ENCODE results near the gene VPREB1. TPM values are rescaled to one million over a fixed set of nuclear protein-coding genes. Genes with fewer than 3 reads are reported as not detected.

The VPREB1 gene
- total and polyA plus RNA-seq, 2 of the 4 experiments (the other 2 are of a cell fraction): not detected

DNA sequence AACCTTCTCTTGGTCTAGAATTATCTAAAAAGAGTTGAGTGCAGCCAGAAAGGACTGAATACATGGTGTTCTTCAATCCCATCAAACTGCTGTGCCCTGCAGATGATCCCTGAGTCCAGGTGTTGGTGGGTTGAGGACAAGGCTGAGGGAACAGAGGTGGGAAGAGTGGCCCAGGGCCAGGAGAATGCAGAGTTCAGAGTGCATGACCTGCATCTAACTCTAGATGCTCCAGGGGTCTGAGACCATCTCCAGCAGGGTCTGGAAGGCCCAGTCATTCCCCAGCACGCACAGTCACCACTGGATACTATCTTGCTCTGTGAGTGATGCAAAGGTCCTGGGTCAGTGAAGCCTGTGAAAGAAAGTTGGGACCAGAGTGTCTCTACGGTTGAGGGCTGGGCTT is 2.1 kb upstream of the VPREB1 start:
- ATAC-seq (ENCODE audit: low read depth) (no peak), DNase-seq (no peak)
- Histone ChIP-seq H2BK120ac (ENCODE audit: low read depth, low read length) (no peak overlapping the region), H2AK9ac (replicated peaks; ENCODE audit: low read depth, low read length, poor library complexity) (no peak overlapping the region), H4K91ac (ENCODE audit: insufficient read depth, low read depth, low read length) (no peak overlapping the region), H2AFZ (replicated peaks; ENCODE audit: low read length, poor library complexity) (no peak overlapping the region), H3K18ac (ENCODE audit: low read depth, low read length) (no peak overlapping the region), H3K9ac (ENCODE audit: low read depth, low read length) (no peak overlapping the region), H2BK5ac (ENCODE audit: low read depth, low read length, poor library complexity, severe bottlenecking) (no peak overlapping the region), H3K4me2 (ENCODE audit: low read depth, low read length) (no peak overlapping the region), H4K8ac (ENCODE audit: low read depth in 2 of 2, low read length in 2 of 2) (no peak overlapping the region), H3K4me3 (ENCODE audit: insufficient read depth, low read depth, low read length) (no peak overlapping the region), H3K56ac (ENCODE audit: extremely low read depth, insufficient read depth, low read length) (no peak overlapping the region), H3K36me3 (ENCODE audit: control insufficient read depth, insufficient read depth, low read length) (no peaks in the 10 kb centered on the region), H3K27me3 (ENCODE audit: control insufficient read depth, insufficient read depth, low read length) (peaks cover 45% of the 10 kb centered on the region), H3K9me1 (ENCODE audit: insufficient read depth, low read length) (no peaks in the 10 kb centered on the region), H3K23ac (ENCODE audit: low read depth, low read length) (no peak overlapping the region), H3K14ac (replicated peaks; ENCODE audit: low read depth, low read length) (no peak overlapping the region), H3K9me3 (ENCODE audit: control insufficient read depth, insufficient read depth, low read length) (no peaks in the 10 kb centered on the region), H4K5ac (ENCODE audit: low read depth, low read length) (no peak overlapping the region), H2BK15ac (ENCODE audit: low read depth, low read length) (no peak overlapping the region), H3K27ac (ENCODE audit: insufficient read depth, low read length) (no peak overlapping the region), H2BK20ac (ENCODE audit: low read depth, low read length) (no peak overlapping the region), H3K4me1 (ENCODE audit: control insufficient read depth, insufficient read depth, low read length) (no peaks in the 10 kb centered on the region), H2AK5ac (ENCODE audit: low read depth, low read length) (no peak overlapping the region), H3K4ac (ENCODE audit: low read depth, low read length) (no peak overlapping the region), H3K79me1 (ENCODE audit: low read depth in 1 of 2, low read length in 2 of 2) (no peaks in the 10 kb centered on the region), H4K20me1 (ENCODE audit: insufficient read depth, low read length) (no peaks in the 10 kb centered on the region)
- dilution Hi-C loops (cut with HindIII; ENCODE audit: low sequenced_read_pairs, unreplicated experiment) (no loop called here), intact Hi-C loops (cut with micrococcal nuclease) (no loop called here), in situ Hi-C loops (cut with MboI; ENCODE audit: low sequenced_read_pairs) (no loop called here)
- WGBS, 2 experiments (ENCODE audit: extremely low coverage in 2 of 2, insufficient read length in 1 of 2): no CpG with 5 or more reads among the region's 2 CpGs
- CTCF ChIA-PET: no interaction called here
- TF ChIP-seq POLR2A (IDR thresholded peaks at IDR 0.05; ENCODE audit: low read depth, low read length) (no peak), RCOR1 (IDR thresholded peaks at IDR 0.05; ENCODE audit: insufficient replicate concordance, low read length) (no peak), FOS (IDR thresholded peaks at IDR 0.05; ENCODE audit: low read depth, low read length) (no peak), NFE2L2 (IDR thresholded peaks at IDR 0.05; ENCODE audit: low read depth, low read length) (no peak), MAFK (IDR thresholded peaks at IDR 0.05; ENCODE audit: low read depth, low read length) (no peak), CEBPB (IDR thresholded peaks at IDR 0.05; ENCODE audit: low read depth, low read length) (no peak), MAZ (IDR thresholded peaks at IDR 0.05; ENCODE audit: borderline replicate concordance, low read depth, low read length) (no peak), SMC3 (IDR thresholded peaks at IDR 0.05; ENCODE audit: low read depth, low read length) (no peak), RAD21 (IDR thresholded peaks at IDR 0.05; ENCODE audit: low read length) (no peak), CHD1 (IDR thresholded peaks at IDR 0.05; ENCODE audit: low read depth, low read length) (no peak), RFX5 (IDR thresholded peaks at IDR 0.05; ENCODE audit: low read depth, low read length) (no peak), BHLHE40 (IDR thresholded peaks at IDR 0.05; ENCODE audit: low read depth, low read length) (no peak), MXI1 (IDR thresholded peaks at IDR 0.05; ENCODE audit: borderline replicate concordance, low read depth, low read length) (no peak)
- TF ChIP-seq, protein P1, sequence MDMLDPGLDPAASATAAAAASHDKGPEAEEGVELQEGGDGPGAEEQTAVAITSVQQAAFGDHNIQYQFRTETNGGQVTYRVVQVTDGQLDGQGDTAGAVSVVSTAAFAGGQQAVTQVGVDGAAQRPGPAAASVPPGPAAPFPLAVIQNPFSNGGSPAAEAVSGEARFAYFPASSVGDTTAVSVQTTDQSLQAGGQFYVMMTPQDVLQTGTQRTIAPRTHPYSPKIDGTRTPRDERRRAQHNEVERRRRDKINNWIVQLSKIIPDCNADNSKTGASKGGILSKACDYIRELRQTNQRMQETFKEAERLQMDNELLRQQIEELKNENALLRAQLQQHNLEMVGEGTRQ (IDR thresholded peaks at IDR 0.05; ENCODE audit: low read depth, low read length): no peak
- TF ChIP-seq, protein P2, sequence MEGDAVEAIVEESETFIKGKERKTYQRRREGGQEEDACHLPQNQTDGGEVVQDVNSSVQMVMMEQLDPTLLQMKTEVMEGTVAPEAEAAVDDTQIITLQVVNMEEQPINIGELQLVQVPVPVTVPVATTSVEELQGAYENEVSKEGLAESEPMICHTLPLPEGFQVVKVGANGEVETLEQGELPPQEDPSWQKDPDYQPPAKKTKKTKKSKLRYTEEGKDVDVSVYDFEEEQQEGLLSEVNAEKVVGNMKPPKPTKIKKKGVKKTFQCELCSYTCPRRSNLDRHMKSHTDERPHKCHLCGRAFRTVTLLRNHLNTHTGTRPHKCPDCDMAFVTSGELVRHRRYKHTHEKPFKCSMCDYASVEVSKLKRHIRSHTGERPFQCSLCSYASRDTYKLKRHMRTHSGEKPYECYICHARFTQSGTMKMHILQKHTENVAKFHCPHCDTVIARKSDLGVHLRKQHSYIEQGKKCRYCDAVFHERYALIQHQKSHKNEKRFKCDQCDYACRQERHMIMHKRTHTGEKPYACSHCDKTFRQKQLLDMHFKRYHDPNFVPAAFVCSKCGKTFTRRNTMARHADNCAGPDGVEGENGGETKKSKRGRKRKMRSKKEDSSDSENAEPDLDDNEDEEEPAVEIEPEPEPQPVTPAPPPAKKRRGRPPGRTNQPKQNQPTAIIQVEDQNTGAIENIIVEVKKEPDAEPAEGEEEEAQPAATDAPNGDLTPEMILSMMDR (conservative IDR thresholded peaks at IDR 0.05; ENCODE audit: low read depth, low read length): no peak
- TF ChIP-seq, protein P3, sequence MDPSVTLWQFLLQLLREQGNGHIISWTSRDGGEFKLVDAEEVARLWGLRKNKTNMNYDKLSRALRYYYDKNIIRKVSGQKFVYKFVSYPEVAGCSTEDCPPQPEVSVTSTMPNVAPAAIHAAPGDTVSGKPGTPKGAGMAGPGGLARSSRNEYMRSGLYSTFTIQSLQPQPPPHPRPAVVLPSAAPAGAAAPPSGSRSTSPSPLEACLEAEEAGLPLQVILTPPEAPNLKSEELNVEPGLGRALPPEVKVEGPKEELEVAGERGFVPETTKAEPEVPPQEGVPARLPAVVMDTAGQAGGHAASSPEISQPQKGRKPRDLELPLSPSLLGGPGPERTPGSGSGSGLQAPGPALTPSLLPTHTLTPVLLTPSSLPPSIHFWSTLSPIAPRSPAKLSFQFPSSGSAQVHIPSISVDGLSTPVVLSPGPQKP (IDR thresholded peaks at IDR 0.05; ENCODE audit: borderline replicate concordance, low read depth, low read length): no peak
- no TSS peak for BruUV-seq (replicated peaks)
- POLR2A ChIA-PET (ENCODE audit: unreplicated experiment): no interaction called here
